GM21367 (cell line): ENCODE data around the gene GUCD1.

Experiments
- ATAC-seq: cut with Tn5 transposase; IDR thresholded peaks from one replicate; pipeline ENCODE4 v1.9.1; 2021; ENCODE audit not compliant: unreplicated experiment

GUCD1 gene

GRCh38 chr22:24590596-24591173, 35.7 kb upstream of the GUCD1 start:
- no peak for ATAC-seq

- no peak for ATAC-seq
Observed at GRCh38 chr22:24589518-24590030, 34.6 kb upstream of the GUCD1 start.

GRCh38 chr22:24588757-24589481, 34.0 kb upstream of the GUCD1 start:
- no peak for ATAC-seq

GRCh38 chr22:24588381-24588756, 33.4 kb upstream of the GUCD1 start:
- no peak for ATAC-seq

- no peak for ATAC-seq
Observed at GRCh38 chr22:24587948-24588347, 33.0 kb upstream of the GUCD1 start.

- no peak for ATAC-seq
Observed at GRCh38 chr22:24587251-24587650, 32.3 kb upstream of the GUCD1 start.

GRCh38 chr22:24585927-24586546, 31.1 kb upstream of the GUCD1 start:
- ATAC-seq: no peak

- no peak for ATAC-seq
Observed at GRCh38 chr22:24585461-24585860, 30.5 kb upstream of the GUCD1 start.

GRCh38 chr22:24584871-24585411, 30.0 kb upstream of the GUCD1 start:
- ATAC-seq: no peak

- no peak for ATAC-seq
Observed at GRCh38 chr22:24584166-24584790, 29.3 kb upstream of the GUCD1 start.

- no peak for ATAC-seq
Observed at GRCh38 chr22:24583221-24584165, 28.6 kb upstream of the GUCD1 start.

GRCh38 chr22:24582056-24582814, 27.3 kb upstream of the GUCD1 start:
- ATAC-seq: no peak

- no peak for ATAC-seq
Observed at GRCh38 chr22:24580276-24580675, 25.3 kb upstream of the GUCD1 start.

GRCh38 chr22:24579258-24579601, 24.3 kb upstream of the GUCD1 start:
- ATAC-seq: no peak

GRCh38 chr22:24578355-24579257, 23.7 kb upstream of the GUCD1 start:
- no peak for ATAC-seq

- no peak for ATAC-seq
Observed at GRCh38 chr22:24576778-24577177, 21.8 kb upstream of the GUCD1 start.

GRCh38 chr22:24571266-24571665, 16.3 kb upstream of the GUCD1 start:
- no peak for ATAC-seq

GRCh38 chr22:24567668-24568067, 12.7 kb upstream of the GUCD1 start:
- no peak for ATAC-seq
